ENCODE measurements around the gene MEGF10. TPM values are rescaled to one million over a fixed set of nuclear protein-coding genes. Genes with fewer than 3 reads are reported as not detected.

The MEGF10 gene
- total and polyA plus RNA-seq, 10 of the 15 experiments (the other 5 are each of a cell fraction or from before 2014, with no cell fraction given), result 0.03 to 0.21 (median 0.05) TPM; not detected in 5

- no peak for TF ChIP-seq PAX8 (IDR thresholded peaks at IDR 0.05)
- TF ChIP-seq MTA2 (IDR thresholded peaks at IDR 0.05; ENCODE audit: low read depth), result no peak
- no peak for TF ChIP-seq ATF2 (IDR thresholded peaks at IDR 0.05; ENCODE audit: low read length)
Observed at GRCh38 chr5:127428276-127428675, 137.7 kb downstream of the MEGF10 start (continued).

- no peak overlapping the region for H2AFZ ChIP-seq (ENCODE audit: control insufficient read depth, low read depth, low read length)
- ChIA-PET CTCF (interaction anchor here (1.0 kb wide), 1 partner anchor 64 kb away, joined by 3 read pairs; no protein-coding TSS in a partner anchor), POLR2A (no interaction called here), RAD21 (ENCODE audit: unreplicated experiment) (no interaction called here), SMC1A (ENCODE audit: uncharacterized antibody, unreplicated experiment) (no interaction called here)
- TF ChIP-seq CREM (IDR thresholded peaks at IDR 0.05; ENCODE audit: low read depth) (no peak), JUNB (IDR thresholded peaks at IDR 0.05) (no peak), BCL3 (IDR thresholded peaks at IDR 0.05; ENCODE audit: borderline replicate concordance, insufficient read depth, low read depth, low read length, poor library complexity, severe bottlenecking) (no peak), NBN (IDR thresholded peaks at IDR 0.05) (no peak), ZSCAN29 (IDR thresholded peaks at IDR 0.05) (no peak)
- no peak for ATAC-seq
- H3K4me2 ChIP-seq (ENCODE audit: control insufficient read depth, insufficient read depth), result no peak overlapping the region
- no peaks in the 10 kb centered on the region for H4K20me1 ChIP-seq (ENCODE audit: control insufficient read depth, insufficient read depth)
- no peak overlapping the region for H3K27ac ChIP-seq (ENCODE audit: control insufficient read depth, insufficient read depth)
- no peaks in the 10 kb centered on the region for H3K9me3 ChIP-seq (replicated peaks; ENCODE audit: control insufficient read depth, insufficient read depth, low read length)
- intact Hi-C loops (cut with micrococcal nuclease; ENCODE audit: unreplicated experiment), result no loop called here
- no peaks in the 10 kb centered on the region; a peak in 1 of 4 replicates for H3K27me3 ChIP-seq (replicated peaks in 1 of 2; ENCODE audit: control insufficient read depth in 2 of 2, insufficient read depth in 2 of 2, low read length in 1 of 2)
- BruUV-seq (replicated peaks), result no TSS peak
- WGBS (ENCODE audit: insufficient coverage, insufficient replicate concordance, low lambda C conversion rate, missing lambda C conversion rate), result 50% methylated on average over 5 of the region's 5 CpGs
- H3K79me2 ChIP-seq (ENCODE audit: control insufficient read depth, insufficient read depth, low read length), result no peaks in the 10 kb centered on the region
- H3K36me3 ChIP-seq (ENCODE audit: control insufficient read depth in 2 of 2, insufficient read depth in 2 of 2, low read length in 1 of 2), result no peaks in the 10 kb centered on the region
- FAIRE-seq, result no peak
- DNase-seq (ENCODE audit: low read depth, low spot score), result no peak
- no peak overlapping the region for H3K4me3 ChIP-seq
- in situ Hi-C loops (cut with MboI), result no loop called here
- no peaks in the 10 kb centered on the region for H3K4me1 ChIP-seq (ENCODE audit: control insufficient read depth, insufficient read depth, low read length)
- no peak overlapping the region for H3K9ac ChIP-seq (ENCODE audit: control insufficient read depth, insufficient read depth, low read length)
Observed at GRCh38 chr5:127428748-127429147, 138.2 kb downstream of the MEGF10 start.
